NCI-H1048 (cell line): ENCODE results near the gene NSMCE1.
"Not testable (repeated sequence)": the region's sequence is repeated elsewhere in the genome, so short reads cannot be mapped to it uniquely, and the experiment has no call there.

Experiments
- DNase-seq: peaks from one replicate; lab custom pipeline; 2025; lab: John Stamatoyannopoulos, UW

The NSMCE1 gene

GRCh38 chr16:27272076-27272475, 3.5 kb upstream of the NSMCE1 start:
- no peak for DNase-seq

- DNase-seq, result no peak
These were observed 1.8 kb upstream of the NSMCE1 start for GRCh38 chr16:27270349-27270748.

DNA sequence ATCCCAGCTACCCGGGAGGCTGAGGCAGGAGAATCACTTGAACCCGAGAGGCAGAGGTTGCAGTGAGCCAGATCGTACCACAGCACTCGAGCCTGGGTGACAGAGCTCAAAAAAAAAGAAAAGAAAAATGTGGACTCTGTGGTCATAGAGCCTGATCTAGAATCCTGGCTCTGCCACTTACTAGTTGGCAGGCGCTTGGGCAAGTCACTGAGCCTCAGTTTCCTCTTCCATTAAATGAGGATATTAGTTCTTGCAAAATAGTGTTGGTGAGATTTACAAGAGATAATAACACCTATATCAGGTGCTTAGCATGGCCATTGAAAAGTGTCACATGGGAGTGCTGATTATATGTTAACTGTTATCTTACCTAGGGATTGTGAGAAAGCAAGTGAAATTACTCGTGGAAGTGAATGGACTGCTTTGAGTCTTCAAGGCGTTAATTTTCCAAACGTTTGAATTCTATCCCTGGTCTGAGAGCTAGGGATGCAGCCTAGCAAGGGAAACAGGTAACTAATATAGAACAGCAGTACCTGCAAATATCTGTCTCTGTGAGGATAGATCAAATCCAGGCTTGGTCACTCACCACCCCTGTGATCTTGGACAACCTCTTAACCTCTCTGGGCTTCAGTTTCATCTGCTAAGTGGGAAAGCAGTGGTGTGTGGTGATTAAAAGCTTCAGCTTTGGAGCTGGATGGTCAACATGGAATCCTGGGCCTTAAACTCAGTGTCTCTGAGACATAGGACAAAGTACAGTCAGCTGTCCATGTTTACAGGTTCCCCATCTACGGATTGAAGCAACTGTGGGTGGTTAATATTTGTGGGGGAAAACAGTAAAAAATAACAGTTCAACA, 953 bp upstream of the NSMCE1 start:
- DNase-seq, result no peak

GRCh38 chr16:27267037-27267677, 1.4 kb downstream of the NSMCE1 start:
- no peak for DNase-seq

DNA sequence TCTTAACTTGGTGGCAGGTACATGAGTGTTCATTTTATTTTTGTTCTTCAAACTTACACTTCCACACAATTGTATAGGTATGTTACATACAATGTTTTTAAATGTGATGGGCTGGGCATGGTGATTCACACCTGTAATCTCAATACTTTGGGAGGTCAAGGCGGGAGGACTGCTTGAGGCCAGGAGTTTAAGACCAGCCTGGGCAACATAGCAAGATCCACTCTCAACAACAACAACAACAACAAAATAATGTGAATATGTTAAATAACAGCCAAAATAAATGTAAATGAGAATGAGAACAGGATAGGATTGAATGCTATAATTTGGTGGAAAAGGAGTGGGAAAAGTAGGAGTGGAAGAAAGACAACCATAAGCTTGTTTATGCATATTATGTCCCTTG, 2.6 kb downstream of the NSMCE1 start:
- no peak for DNase-seq

GRCh38 chr16:27264151-27264550, 4.4 kb downstream of the NSMCE1 start:
- no peak for DNase-seq

- not testable (repeated sequence) for DNase-seq
These were observed 5.6 kb downstream of the NSMCE1 start for GRCh38 chr16:27262904-27263423.

- no peak for DNase-seq
These were observed 8.9 kb downstream of the NSMCE1 start for GRCh38 chr16:27259710-27260109.

DNA sequence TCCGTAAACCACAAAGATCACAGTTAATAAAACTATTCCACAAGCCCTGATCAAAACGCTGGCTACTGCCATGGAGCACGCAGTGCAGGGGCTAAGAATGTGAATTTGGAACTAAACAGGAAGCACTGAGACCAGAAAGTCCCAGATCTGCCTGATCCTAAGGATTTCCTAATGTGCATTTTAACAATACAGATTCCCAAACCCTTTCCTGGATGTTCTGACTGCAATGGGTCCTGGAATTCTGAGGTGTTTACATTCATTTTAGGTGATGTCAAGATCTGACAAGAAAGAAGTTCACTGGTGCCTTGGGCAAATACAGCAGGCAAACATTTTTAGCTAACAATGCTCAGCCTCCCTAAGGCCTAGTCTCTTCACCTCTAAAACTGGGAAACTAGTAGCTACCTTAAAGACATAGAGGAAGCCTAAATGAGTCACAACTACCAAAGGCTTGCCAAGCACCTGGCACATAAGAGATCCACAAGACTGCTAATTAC, 10.3 kb downstream of the NSMCE1 start:
- no peak for DNase-seq

GRCh38 chr16:27257271-27257670, 11.3 kb downstream of the NSMCE1 start:
- DNase-seq, result no peak

DNA sequence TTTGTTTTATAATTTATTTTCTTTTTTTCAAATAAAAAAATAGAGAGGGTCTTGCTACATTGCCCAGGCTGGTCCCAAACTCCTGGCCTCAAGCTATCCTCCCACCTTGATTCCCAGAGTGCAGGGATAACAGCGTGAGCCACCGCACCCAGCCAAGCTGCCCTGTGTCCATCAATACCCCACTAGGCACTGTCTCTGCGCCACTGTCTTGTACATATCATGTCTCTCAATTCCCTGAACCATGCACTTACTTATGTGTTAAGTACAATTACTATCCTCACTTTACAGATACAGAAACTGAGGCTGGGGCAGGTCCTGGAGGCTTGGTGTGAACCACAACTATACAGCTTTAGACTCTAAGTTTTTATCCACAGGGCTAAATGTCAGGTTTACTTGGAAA, 11.7 kb downstream of the NSMCE1 start:
- DNase-seq, result no peak

- no peak for DNase-seq
These were observed 14.2 kb downstream of the NSMCE1 start for GRCh38 chr16:27254262-27254811.

DNA sequence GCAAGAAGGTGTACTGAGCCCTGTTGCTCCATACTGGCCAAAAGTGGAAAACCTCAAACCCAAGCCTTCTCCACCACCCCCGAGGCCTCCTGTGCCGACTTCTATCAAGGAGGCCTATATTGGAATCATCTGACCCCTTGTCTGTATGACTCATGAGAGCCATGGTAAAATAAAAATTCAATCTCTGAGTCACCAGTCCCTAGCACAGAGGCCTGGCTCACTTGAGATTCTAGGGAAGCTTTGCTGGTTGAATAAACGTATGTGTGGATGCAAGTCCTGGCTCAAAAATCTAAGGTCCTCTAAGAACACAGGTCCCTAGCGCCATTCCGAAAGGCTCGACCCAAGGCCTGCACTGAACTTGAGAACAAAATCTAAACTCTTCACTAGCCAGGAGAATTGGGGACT, 15.0 kb downstream of the NSMCE1 start:
- DNase-seq, result no peak

DNA sequence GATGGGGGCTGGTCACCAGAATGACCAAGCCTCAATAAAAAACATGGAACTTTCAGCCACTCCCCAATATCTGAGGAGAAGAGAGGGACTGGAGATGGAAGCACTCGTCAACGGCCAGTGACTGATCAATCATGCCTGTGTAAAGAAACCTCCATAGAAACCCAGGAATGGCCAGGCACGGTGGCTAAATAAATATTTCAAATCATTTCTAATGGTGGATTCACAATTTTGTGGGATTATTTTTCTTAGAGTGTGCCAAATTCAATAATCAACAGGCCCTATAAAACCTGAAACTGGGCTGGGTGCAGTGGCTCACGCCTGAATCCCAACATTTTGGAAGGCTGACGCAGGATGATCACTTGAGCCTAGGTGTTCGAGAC, 16.4 kb downstream of the NSMCE1 start:
- no peak for DNase-seq

DNA sequence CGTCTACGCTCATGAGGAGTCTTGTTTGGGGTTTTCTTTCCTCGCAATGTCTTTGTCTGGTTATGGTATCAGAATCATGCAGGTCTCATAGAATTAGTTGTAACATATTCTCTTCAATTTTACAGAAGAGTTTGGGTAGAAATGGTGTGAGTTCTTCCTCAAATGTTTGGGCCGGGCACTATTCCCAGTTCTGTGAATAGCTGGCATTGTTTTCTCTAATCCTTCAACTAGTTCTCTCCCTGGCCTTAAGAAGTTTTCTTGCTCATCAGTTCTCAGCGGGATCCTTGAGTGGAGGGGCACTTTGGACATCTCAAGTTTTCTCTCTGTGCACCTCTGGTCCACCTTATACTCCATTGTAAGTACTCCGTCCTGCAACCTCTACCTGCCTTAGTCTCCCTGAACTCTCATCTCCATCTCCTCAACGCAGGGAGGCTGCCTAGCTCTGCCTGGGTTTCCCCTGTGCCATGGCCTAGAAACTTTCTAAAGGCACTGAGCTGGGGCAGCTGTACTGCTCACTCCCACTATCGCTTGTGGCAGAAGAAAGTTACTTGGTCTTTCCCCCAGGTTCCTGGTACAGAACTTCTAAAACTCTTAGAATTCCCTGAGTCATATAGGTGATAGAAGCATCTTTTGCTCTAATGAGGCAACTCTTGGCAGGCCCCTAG, 16.9 kb downstream of the NSMCE1 start:
- no peak for DNase-seq

DNA sequence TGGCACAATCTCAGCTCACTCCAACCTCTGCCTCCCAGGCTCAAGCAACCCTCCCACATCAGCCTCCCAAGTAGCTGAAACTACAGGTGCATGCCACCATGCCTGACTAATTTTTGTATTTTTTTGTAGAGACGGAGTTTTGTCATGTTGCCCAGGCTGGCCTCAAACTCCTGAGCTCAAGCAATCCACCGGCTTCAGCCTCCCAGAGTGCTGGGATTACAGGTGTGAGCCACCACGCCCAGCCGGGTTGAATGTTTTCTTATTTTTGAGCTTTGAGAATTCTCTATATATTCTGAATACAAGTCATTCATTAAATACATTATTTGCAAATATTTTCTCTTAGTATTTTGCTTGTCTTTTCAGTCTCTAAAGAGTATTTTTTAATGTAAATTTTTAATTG, 19.7 kb downstream of the NSMCE1 start:
- not testable (repeated sequence) for DNase-seq

DNA sequence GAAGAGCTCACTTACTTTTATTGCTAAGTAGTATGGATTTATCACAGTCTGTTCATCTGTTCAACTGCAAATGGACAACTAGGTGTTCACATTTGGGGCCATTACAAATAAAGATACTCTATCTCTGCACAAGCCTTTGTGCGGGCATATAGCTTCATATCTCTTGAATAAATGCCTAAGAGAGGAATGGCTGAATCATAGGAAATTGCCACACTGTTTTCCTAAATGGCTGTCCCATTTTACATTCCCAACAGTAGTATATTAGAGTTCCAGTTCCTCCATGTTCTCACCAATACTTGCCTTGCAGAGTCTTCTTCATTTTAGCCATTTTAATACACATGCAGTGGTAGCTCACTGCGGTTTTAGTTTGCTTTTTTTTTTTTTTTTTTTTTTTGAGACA, 20.5 kb downstream of the NSMCE1 start:
- DNase-seq, result no peak

DNA sequence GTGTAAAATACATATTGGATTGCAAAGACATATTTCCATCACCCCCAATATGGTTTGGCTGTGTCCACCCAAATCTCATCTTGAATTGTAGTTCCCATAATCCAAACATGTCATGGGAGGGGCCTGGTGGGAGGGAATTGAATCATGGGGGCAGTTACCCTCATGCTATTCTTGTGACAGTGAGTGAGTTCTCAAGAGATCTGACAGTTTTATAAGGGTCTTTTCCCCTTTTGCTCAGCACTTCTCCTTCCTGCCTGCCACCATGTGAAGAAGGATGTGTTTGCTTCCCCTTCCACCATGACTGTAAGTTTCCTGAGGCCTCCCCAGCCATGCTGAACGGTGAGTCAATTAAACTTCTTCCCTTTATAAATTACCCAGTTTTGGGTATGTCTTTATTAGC, 21.5 kb downstream of the NSMCE1 start:
- DNase-seq, result not testable (repeated sequence)

GRCh38 chr16:27246439-27246838, 22.1 kb downstream of the NSMCE1 start:
- DNase-seq, result no peak

DNA sequence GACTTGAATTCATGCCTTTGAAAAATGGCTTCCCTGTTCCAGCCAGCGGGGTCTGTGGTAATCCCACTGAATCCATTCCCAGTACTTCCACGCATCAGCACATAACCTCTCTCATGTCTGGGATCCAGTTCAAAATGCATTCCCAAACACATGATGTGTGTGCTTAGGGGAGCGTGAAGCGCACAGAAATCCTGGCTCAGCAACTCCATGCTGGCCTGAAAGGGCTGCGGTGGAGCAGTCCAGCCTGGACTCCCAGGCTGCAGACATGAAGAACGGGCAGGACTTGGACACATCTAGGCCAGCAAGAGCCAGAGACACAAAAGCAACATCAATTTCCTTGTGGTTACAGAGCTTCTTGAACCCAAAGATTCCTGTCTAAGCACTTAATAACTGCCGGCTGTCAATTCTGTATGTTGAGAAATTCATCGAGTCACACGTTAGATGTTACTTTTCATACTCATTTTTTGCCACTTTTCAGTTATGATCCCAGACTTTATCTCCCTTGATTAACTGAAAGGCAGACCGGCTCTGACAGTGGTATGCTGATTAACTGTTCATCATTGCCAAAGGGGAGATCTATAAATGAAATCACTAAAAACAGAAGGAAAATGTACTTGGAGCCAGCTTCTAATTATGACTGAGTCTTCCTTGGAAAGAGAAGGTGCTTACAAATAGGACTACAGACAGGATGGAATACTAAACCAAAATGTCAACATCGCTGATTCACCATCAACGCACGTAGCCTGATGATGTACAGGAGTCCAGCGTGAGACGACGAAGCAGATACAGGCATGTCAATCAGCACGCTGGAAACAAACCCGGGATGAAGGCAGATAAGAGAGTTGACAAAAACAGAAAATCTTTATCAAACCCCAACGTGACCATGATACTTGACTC, 23.0 kb downstream of the NSMCE1 start:
- DNase-seq, result no peak

GRCh38 chr16:27244363-27244755, 24.2 kb downstream of the NSMCE1 start:
- DNase-seq, result no peak
